Skeletal muscle tissue (tissue), 4 donors: ENCODE measurements around the gene MINDY4. TPM values are rescaled to one million over a fixed set of nuclear protein-coding genes. Genes with fewer than 3 reads are reported as not detected.

ENCODE experiments used
- H3K27ac ChIP-seq: one replicate; pipeline ENCODE4 v1.7.0; 2013; ENCODE audit warnings: mild to moderate bottlenecking, low read depth, low read length, inconsistent platforms
- H3K27me3 ChIP-seq, 3 donors: one replicate each; pipeline ENCODE4 v1.7.0; 2013; ENCODE audit warnings: low read length in 3 of 3; ENCODE audit not compliant: control insufficient read depth in 3 of 3, insufficient read depth in 3 of 3
- H3K36me3 ChIP-seq, 3 donors: one replicate each; pipeline ENCODE4 v1.7.0; 2013; ENCODE audit warnings: low read length in 3 of 3; ENCODE audit not compliant: control insufficient read depth in 3 of 3, insufficient read depth in 3 of 3
- H3K4me1 ChIP-seq, 3 donors: one replicate each; pipeline ENCODE4 v1.7.0; 2013; ENCODE audit warnings: low read length in 3 of 3, mild to moderate bottlenecking in 3 of 3; ENCODE audit not compliant: control insufficient read depth in 3 of 3, insufficient read depth in 3 of 3
- H3K4me3 ChIP-seq, 3 donors: one replicate each; pipeline ENCODE4 v1.7.0; 2013; ENCODE audit warnings: low read length in 3 of 3
- H3K9ac ChIP-seq, 3 donors: one replicate each; pipeline ENCODE4 v1.7.0; 2013; ENCODE audit warnings: low read length in 3 of 3, mild to moderate bottlenecking in 3 of 3, moderate library complexity in 2 of 3, low read depth in 1 of 3
- H3K9me3 ChIP-seq, 3 donors: one replicate each; pipeline ENCODE4 v1.7.0; 2013; ENCODE audit warnings: low read length in 3 of 3; ENCODE audit not compliant: control insufficient read depth in 3 of 3
- total RNA-seq: library from RNA; depleted of rRNA; stranded (reverse); fragments of >200 nt; gene quantifications from one replicate; pipeline ENCODE4 v1.2.3, GENCODE V29; 2014
- donor health status: Osteomylitis.

The MINDY4 gene
- 7.8 TPM for total RNA-seq

- H3K9ac ChIP-seq: peak within 1 kb of the TSS; percentile 81 to 83 (median 81)
- no peaks in the 10 kb centered on the region for H3K27me3 ChIP-seq
- peak within 1 kb of the TSS; percentile 64 for H3K27ac ChIP-seq
- peak within 1 kb of the TSS; percentile 84 to 88 (median 85) for H3K4me3 ChIP-seq
- H3K36me3 ChIP-seq: no peaks in the 10 kb centered on the region
- H3K9me3 ChIP-seq: no peaks in the 10 kb centered on the region
- H3K4me1 ChIP-seq: peaks cover 5 to 10% (median 9%) of the 10 kb centered on the region in 3 donors
Measured at GRCh38 chr7:30771174-30771879, at the start of gene MINDY4. Gene MINDY4 (plus strand): TSS chr7:30771417. CDS start chr7:30771494, 77 bp downstream.

- Histone ChIP-seq H3K36me3 (no peaks in the 10 kb centered on the region), H3K9ac (no peak overlapping the region), H3K9me3 (peaks cover 0 to 4% (median 0%) of the 10 kb centered on the region in 3 donors), H3K27me3 (peaks cover 0 to 4% (median 0%) of the 10 kb centered on the region in 3 donors), H3K4me1 (no peaks in the 10 kb centered on the region), H3K27ac (no peak overlapping the region), H3K4me3 (no peak overlapping the region)
Measured at GRCh38 chr7:30722187-30722586, 49.0 kb upstream of the MINDY4 start.

GRCh38 chr7:30722671-30723070 is 48.5 kb upstream of the MINDY4 start:
- H3K27me3 ChIP-seq: peaks cover 0 to 4% (median 0%) of the 10 kb centered on the region in 3 donors
- no peaks in the 10 kb centered on the region for H3K36me3 ChIP-seq
- no peak overlapping the region for H3K4me3 ChIP-seq
- H3K27ac ChIP-seq: no peak overlapping the region
- no peak overlapping the region for H3K9ac ChIP-seq
- H3K9me3 ChIP-seq: peaks cover 0 to 4% (median 0%) of the 10 kb centered on the region in 3 donors
- no peaks in the 10 kb centered on the region for H3K4me1 ChIP-seq

- Histone ChIP-seq H3K9me3 (peaks cover 0 to 4% (median 0%) of the 10 kb centered on the region in 3 donors), H3K36me3 (no peaks in the 10 kb centered on the region), H3K9ac (no peak overlapping the region), H3K4me3 (no peak overlapping the region), H3K4me1 (no peaks in the 10 kb centered on the region), H3K27ac (no peak overlapping the region), H3K27me3 (peaks cover 0 to 4% (median 0%) of the 10 kb centered on the region in 3 donors)
Measured at GRCh38 chr7:30723776-30724175, 47.4 kb upstream of the MINDY4 start.

- Histone ChIP-seq H3K4me1 (peaks cover 0 to 10% (median 0%) of the 10 kb centered on the region in 3 donors), H3K9me3 (no peaks in the 10 kb centered on the region), H3K4me3 (no peak overlapping the region), H3K27ac (no peak overlapping the region), H3K36me3 (no peaks in the 10 kb centered on the region), H3K27me3 (peaks cover 0 to 14% (median 0%) of the 10 kb centered on the region in 3 donors), H3K9ac (no peak overlapping the region)
Measured at GRCh38 chr7:30726296-30727006, 44.8 kb upstream of the MINDY4 start.

GRCh38 chr7:30727061-30727945 is 43.9 kb upstream of the MINDY4 start:
- peak overlapping the region in 1 of 3 donors; percentile 33 for H3K9ac ChIP-seq
- no peak overlapping the region for H3K4me3 ChIP-seq
- peaks cover 0 to 10% (median 0%) of the 10 kb centered on the region in 3 donors for H3K4me1 ChIP-seq
- H3K27me3 ChIP-seq: peaks cover 0 to 16% (median 0%) of the 10 kb centered on the region in 3 donors
- H3K9me3 ChIP-seq: no peaks in the 10 kb centered on the region
- H3K27ac ChIP-seq: no peak overlapping the region
- H3K36me3 ChIP-seq: no peaks in the 10 kb centered on the region

- Histone ChIP-seq H3K27ac (no peak overlapping the region), H3K4me3 (no peak overlapping the region), H3K4me1 (peaks cover 0 to 10% (median 0%) of the 10 kb centered on the region in 3 donors), H3K36me3 (no peaks in the 10 kb centered on the region), H3K9ac (no peak overlapping the region), H3K9me3 (no peaks in the 10 kb centered on the region), H3K27me3 (peaks cover 0 to 22% (median 0%) of the 10 kb centered on the region in 3 donors)
Measured at GRCh38 chr7:30728591-30729100, 42.6 kb upstream of the MINDY4 start.

GRCh38 chr7:30729642-30730041 is 41.6 kb upstream of the MINDY4 start:
- no peaks in the 10 kb centered on the region for H3K36me3 ChIP-seq

GRCh38 chr7:30730097-30730496 is 41.1 kb upstream of the MINDY4 start:
- H3K27me3 ChIP-seq: peaks cover 0 to 26% (median 0%) of the 10 kb centered on the region in 3 donors

More at GRCh38 chr7:30729642-30730041, 41.6 kb upstream of the MINDY4 start:
- H3K9me3 ChIP-seq: no peaks in the 10 kb centered on the region
- peaks cover 0 to 24% (median 0%) of the 10 kb centered on the region in 3 donors for H3K27me3 ChIP-seq
- no peak overlapping the region for H3K9ac ChIP-seq
- H3K4me3 ChIP-seq: no peak overlapping the region
- no peak overlapping the region for H3K27ac ChIP-seq
- H3K4me1 ChIP-seq: peaks cover 0 to 10% (median 0%) of the 10 kb centered on the region in 3 donors

More at GRCh38 chr7:30730097-30730496, 41.1 kb upstream of the MINDY4 start:
- H3K4me3 ChIP-seq: no peak overlapping the region
- H3K4me1 ChIP-seq: peaks cover 0 to 10% (median 0%) of the 10 kb centered on the region in 3 donors
- H3K9ac ChIP-seq: no peak overlapping the region
- H3K9me3 ChIP-seq: no peaks in the 10 kb centered on the region
- H3K36me3 ChIP-seq: no peaks in the 10 kb centered on the region
- H3K27ac ChIP-seq: no peak overlapping the region
